NCI-H1092 (cell line): ENCODE data around the gene PAPLN.
A peak's percentile ranks its signal among the peaks of the same experiment; 100 is the strongest.
"Not testable (repeated sequence)": the region's sequence is repeated elsewhere in the genome, so short reads cannot be mapped to it uniquely, and the experiment has no call there.

Experiments used
- DNase-seq: peaks from one replicate; lab custom pipeline; 2025; lab: John Stamatoyannopoulos, UW

Gene PAPLN

DNA sequence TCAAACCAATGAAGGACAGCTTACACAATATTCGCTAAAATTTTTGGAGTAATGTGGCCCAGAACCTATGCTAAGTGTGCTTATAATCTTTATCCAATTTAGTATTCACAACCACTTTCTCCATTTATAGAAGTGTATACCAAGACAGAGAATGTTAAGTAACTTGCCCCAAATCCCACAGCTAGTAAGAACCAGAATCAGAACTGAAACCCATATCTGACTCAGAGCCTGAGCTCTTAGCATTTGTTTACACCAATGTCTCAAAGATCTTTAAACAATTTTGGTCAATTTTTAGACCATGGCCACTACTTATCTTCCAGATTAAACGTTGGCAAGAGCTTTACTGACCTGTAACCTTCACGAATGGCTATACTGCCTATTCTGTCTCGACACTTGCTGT, 53.0 kb downstream of the PAPLN start:
- no peak for DNase-seq

GRCh38 chr14:73293782-73294781, 56.8 kb downstream of the PAPLN start:
- no peak for DNase-seq

DNA sequence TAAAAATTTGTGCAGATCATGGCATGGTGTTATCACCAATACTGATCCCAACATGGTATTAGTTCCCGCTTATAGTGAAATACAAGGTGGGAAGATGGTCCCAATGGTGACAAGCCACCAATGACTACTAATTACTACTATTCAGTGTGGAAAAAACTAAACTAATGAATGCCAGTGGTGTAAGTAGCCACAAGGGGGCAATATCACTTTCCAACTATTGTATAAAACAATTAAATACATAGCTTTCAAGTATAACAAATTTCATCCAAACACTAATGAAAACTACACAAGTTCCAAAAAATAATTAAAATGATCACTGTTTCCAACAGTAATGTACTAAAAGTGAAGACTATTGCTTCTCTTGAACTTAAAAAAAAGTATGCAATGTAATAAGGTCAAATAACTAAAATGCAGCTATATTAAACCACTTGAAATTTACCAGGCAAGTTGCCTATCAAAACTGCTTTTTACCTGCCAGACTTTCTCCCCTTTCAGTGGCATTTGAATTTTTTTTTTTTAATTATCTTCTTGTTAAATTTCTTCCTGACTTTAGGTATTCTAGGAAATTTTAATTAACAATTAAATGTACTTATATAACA, 58.0 kb downstream of the PAPLN start:
- peak; percentile 38 for DNase-seq

GRCh38 chr14:73305499-73305898, 68.2 kb downstream of the PAPLN start:
- DNase-seq, result no peak

DNA sequence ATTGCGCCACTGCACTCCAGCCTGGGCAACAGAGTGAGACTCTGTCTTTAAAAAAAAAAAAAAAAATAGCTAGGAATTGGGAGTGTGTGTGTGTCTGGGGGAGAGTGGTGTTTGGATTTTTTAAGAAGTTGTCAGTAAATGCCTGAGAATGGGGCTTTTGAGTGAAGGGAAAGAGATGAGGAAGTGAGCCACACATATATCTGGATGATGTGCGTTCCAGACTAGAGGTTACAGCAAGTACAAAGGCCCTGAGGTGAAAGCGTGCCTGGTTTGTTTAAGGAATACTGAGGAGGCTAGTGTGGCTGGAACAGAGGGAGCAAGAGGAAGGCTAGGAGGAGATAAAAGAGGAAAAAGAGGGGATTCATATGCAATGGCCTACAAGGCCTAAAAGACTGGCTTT, 70.0 kb downstream of the PAPLN start:
- no peak for DNase-seq

DNA sequence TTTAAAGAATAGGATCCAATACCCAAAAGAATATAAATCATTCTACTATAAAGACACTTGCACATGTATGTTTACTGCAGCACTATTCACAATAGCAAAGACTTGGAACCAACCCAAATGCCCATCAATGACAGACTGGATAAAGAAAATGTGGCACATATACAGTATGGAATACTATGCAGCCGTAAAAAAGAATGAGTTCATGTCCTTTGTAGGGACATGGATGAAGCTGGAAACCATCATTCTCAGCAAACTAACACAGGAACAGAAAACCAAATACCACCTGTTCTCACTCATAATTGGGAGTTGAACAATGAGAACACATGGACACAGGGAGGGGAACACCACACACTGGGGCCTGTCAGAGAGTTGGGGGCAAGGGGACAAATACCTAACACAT, 71.9 kb downstream of the PAPLN start:
- not testable (repeated sequence) for DNase-seq

- DNase-seq, result no peak
These were observed 74.4 kb downstream of the PAPLN start for GRCh38 chr14:73311708-73312030.

GRCh38 chr14:73312687-73313086, 75.4 kb downstream of the PAPLN start:
- no peak for DNase-seq

DNA sequence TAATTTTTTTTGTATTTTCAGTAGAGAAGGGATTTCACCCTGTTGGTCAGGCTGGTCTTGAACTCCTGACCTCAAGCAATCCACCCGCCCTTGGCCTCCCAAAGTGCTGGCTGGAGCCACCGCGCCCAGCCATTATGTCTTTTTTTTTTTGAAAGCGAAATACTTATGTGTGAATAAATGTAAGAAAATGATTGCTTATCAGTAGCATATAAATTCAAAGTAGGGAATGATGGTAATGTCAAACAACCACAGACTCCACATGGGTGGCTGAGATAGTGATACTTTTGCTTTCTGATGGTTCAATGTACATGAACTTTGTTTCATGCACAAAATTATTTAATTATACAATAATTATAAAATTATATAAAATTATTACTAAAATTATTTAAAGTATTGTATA, 75.8 kb downstream of the PAPLN start:
- DNase-seq, result no peak

GRCh38 chr14:73323896-73324399, 86.6 kb downstream of the PAPLN start:
- no peak for DNase-seq
